ENCODE results near the gene EFCAB6. TPM values are rescaled to one million over a fixed set of nuclear protein-coding genes. Genes with fewer than 3 reads are reported as not detected.

EFCAB6 gene
- total RNA-seq, 4 donors from 2014 or later: 0.68 to 3.7 (median 0.80) TPM; not detected in 1

DNA sequence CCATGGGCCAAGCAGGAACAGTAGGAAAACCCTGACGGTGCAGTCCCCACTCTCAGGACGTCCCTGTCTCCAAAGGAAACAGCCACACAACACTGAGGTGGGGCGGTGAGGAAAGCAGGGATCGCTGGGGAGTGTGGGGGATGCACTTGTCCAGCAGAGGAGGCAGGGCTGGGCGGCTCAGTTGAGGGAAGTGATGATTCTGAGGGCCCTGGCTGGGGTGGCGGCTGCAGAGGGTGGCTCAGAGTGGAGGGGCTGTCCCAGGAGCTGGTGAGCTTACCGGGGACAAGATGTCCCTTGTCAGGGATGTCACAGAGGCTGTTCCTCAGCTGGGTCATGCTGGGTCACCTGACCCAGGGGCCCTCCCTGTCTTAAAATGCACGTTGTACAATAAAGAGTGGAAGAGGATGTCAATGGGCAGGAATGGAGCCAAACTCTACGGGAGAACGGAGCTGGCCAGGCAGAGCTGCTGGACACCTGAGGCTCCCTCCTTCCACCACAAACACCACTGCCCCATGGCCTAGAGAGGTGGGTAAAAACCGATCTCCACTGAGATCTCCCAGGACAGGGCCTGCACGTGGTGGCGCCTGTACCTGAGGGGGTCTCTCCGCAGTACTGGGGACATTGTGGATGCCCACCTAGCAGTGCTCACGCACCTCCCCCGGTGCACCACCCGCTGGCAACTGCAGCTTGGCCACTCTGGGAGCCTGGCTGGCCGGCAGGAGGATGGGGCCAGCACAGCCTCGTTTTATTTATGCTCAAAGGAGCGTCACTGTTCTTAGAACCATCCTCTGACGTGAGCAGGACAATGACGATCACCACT is 9.7 kb upstream of the EFCAB6 start:
- peaks cover 0 to 9% (median 2%) of the 10 kb centered on the region in 4 donors for H3K4me1 ChIP-seq
- in situ Hi-C loops (cut with MboI; ENCODE audit: low pct_ligation_motif_present in 1 of 4, low pct_unique_long_range_greater_than_20kb in 1 of 4, low sequenced_read_pairs in 3 of 4) (loop anchor here in 1 of 4 donors (25.0 kb wide), 1 partner anchor 435 kb away; no protein-coding TSS in a partner anchor), intact Hi-C loops (cut with DNase I; ENCODE audit: low total_unique reads) (loop anchor here (10.0 kb wide), 1 partner anchor 437 kb away; no protein-coding TSS in a partner anchor)
- no peaks in the 10 kb centered on the region for H3K36me3 ChIP-seq
- TF ChIP-seq POLR2AphosphoS5 (IDR thresholded peaks at IDR 0.05): no peak
- no peak for DNase-seq
- 69 to 72% methylated on average over 5 to 22 of the region's 22 CpGs for WGBS, 2 donors (ENCODE audit: low coverage in 1 of 2)
- H3K4me3 ChIP-seq: no peak overlapping the region
- H3K27me3 ChIP-seq: peaks cover 24% of the 10 kb centered on the region
- no peak overlapping the region for H3K27ac ChIP-seq
- no peaks in the 10 kb centered on the region for H3K9me3 ChIP-seq

DNA sequence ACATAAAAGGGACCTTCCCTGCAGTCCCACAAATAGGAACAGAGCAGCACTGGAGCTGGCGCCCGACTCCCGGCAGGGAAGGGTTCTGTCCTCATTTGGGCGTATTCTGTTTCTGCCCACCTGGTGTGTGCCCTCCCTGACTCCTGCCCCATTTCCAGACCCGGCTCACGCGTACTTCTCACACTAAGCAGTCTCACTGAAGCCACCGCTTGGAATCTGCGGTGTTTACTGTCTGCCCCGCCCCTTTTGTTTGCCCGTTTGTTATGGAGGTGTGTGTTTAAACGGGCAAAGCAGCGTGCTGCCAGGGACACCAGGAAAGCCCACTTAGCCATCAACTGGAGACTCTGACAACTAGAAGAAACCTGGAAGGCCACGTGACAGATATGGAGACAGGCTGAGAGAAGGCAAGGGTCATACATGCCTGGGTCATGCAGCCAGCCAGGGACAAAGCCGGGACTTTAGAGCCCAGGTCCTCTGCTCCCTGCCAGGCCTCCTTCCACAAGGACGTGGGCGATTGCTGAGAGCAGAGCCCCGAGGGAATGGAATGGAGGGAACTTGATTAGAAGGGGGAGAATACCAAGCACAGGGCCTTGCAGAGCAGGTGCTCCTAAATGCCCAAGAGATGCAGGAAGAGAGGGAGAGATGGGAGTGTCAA is 8.7 kb upstream of the EFCAB6 start:
- no peak for DNase-seq
- no peaks in the 10 kb centered on the region for H3K9me3 ChIP-seq
- TF ChIP-seq POLR2A (IDR thresholded peaks at IDR 0.05) (no peak), POLR2AphosphoS5 (IDR thresholded peaks at IDR 0.05) (no peak)
- TF ChIP-seq, protein P1, sequence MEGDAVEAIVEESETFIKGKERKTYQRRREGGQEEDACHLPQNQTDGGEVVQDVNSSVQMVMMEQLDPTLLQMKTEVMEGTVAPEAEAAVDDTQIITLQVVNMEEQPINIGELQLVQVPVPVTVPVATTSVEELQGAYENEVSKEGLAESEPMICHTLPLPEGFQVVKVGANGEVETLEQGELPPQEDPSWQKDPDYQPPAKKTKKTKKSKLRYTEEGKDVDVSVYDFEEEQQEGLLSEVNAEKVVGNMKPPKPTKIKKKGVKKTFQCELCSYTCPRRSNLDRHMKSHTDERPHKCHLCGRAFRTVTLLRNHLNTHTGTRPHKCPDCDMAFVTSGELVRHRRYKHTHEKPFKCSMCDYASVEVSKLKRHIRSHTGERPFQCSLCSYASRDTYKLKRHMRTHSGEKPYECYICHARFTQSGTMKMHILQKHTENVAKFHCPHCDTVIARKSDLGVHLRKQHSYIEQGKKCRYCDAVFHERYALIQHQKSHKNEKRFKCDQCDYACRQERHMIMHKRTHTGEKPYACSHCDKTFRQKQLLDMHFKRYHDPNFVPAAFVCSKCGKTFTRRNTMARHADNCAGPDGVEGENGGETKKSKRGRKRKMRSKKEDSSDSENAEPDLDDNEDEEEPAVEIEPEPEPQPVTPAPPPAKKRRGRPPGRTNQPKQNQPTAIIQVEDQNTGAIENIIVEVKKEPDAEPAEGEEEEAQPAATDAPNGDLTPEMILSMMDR (IDR thresholded peaks at IDR 0.05): no peak
- WGBS, 2 donors (ENCODE audit: low coverage in 1 of 2): 56 to 73% methylated on average over 3 to 18 of the region's 18 CpGs
- no peaks in the 10 kb centered on the region for H3K36me3 ChIP-seq
- no peak overlapping the region for H3K4me3 ChIP-seq
- H3K4me1 ChIP-seq: no peaks in the 10 kb centered on the region
- intact Hi-C loops (cut with DNase I; ENCODE audit: low total_unique reads) (loop anchor here (10.0 kb wide), 1 partner anchor 436 kb away; no protein-coding TSS in a partner anchor), in situ Hi-C loops (cut with MboI; ENCODE audit: low pct_ligation_motif_present in 1 of 4, low pct_unique_long_range_greater_than_20kb in 1 of 4, low sequenced_read_pairs in 3 of 4) (loop anchor here in 1 of 4 donors (25.0 kb wide), 1 partner anchor 433 kb away; no protein-coding TSS in a partner anchor)
- H3K27ac ChIP-seq: no peak overlapping the region
- peaks cover 24% of the 10 kb centered on the region for H3K27me3 ChIP-seq

DNA sequence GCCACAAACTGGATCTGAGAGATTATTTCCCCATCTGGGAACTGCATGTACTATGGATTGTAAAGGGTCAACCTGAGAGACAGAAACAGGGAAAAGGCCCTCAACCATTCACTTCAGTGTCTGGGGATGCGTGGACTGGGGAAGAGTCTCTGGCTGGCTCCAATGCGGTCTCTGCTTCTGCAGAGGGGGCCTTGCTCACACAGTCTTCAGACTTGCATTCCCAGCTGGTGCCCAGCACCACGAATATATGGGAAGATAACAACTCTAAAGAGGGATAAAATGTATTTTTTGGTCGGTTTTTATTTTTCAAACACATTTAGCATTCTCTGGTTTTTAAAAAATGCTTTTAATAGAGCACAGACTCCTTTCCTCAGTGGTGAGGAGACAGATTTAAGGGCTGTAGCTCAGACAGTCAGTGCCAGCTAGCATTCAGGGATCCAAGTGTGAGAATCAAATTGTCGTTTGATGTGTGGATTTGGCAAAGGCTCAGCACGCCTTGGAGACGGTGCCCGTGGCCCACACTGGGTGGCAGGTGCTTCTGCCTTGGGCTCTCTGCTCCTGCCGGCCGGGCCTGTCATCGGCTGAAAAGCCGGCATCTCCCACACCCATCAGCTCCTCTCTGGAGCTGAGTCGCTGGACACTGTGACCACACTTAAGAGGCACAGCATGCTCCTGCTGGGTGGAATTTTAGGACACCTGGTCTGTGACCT is 8.0 kb upstream of the EFCAB6 start:
- intact Hi-C loops (cut with DNase I; ENCODE audit: low total_unique reads) (loop anchor here (10.0 kb wide), 1 partner anchor 435 kb away; no protein-coding TSS in a partner anchor), in situ Hi-C loops (cut with MboI; ENCODE audit: low pct_ligation_motif_present in 1 of 4, low pct_unique_long_range_greater_than_20kb in 1 of 4, low sequenced_read_pairs in 3 of 4) (loop anchor here in 1 of 4 donors (25.0 kb wide), 1 partner anchor 433 kb away; no protein-coding TSS in a partner anchor)
- DNase-seq: no peak
- WGBS, 2 donors (ENCODE audit: low coverage in 1 of 2): 67 to 69% methylated on average over 2 to 13 of the region's 13 CpGs
- H3K27me3 ChIP-seq: peaks cover 24% of the 10 kb centered on the region
- H3K9me3 ChIP-seq: no peaks in the 10 kb centered on the region
- no peak overlapping the region for H3K4me3 ChIP-seq
- H3K36me3 ChIP-seq: no peaks in the 10 kb centered on the region
- TF ChIP-seq, protein P1 (IDR thresholded peaks at IDR 0.05): no peak
- H3K27ac ChIP-seq: no peak overlapping the region
- no peaks in the 10 kb centered on the region for H3K4me1 ChIP-seq

DNA sequence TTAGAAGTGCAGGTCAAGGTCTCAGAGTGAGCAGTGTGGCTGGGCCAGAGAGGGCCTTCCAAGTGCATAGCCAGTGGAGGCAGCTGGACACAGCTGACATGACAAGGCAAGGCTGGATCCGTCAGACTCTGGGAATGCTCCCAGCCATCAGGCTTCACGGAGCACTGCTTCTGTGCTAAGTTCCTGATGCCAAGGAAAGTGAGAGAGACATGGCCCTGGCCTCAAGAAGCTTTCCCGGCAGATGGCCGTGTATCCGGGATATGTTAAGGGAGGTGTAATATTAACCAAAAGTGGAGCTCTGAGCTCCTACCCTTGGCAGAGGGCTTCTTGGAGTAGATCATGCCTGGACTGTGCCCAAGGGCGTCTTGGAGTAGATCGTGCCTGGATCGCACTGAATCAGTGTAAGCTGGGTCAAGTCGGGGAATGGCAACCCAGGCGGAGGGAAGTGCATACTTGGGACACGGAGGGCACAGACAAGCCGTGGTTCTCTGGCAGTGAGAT is 7.4 kb upstream of the EFCAB6 start:
- WGBS, 2 donors (ENCODE audit: low coverage in 1 of 2): 87% methylated on average over 12 of the region's 12 CpGs; no CpG with 5 or more reads in 1 of the 2 donors
- intact Hi-C loops (cut with DNase I; ENCODE audit: low total_unique reads) (no loop called here), in situ Hi-C loops (cut with MboI; ENCODE audit: low pct_ligation_motif_present in 1 of 4, low pct_unique_long_range_greater_than_20kb in 1 of 4, low sequenced_read_pairs in 3 of 4) (loop anchor here in 1 of 4 donors (25.0 kb wide), 1 partner anchor 432 kb away; no protein-coding TSS in a partner anchor)
- Histone ChIP-seq H3K4me1 (no peaks in the 10 kb centered on the region), H3K4me3 (no peak overlapping the region), H3K9me3 (no peaks in the 10 kb centered on the region), H3K27ac (no peak overlapping the region), H3K27me3 (peaks cover 22% of the 10 kb centered on the region), H3K36me3 (no peaks in the 10 kb centered on the region)
- TF ChIP-seq, protein P1 (IDR thresholded peaks at IDR 0.05): no peak
- TF ChIP-seq POLR2A (IDR thresholded peaks at IDR 0.05): no peak
- no peak for TF ChIP-seq EP300 (IDR thresholded peaks at IDR 0.05; ENCODE audit: low read depth)
- TF ChIP-seq POLR2AphosphoS5 (IDR thresholded peaks at IDR 0.05): no peak
- DNase-seq: no peak

Data from transverse colon (tissue), 4 donors.